ENCODE measurements around the gene THBS2. TPM values are rescaled to one million over a fixed set of nuclear protein-coding genes. Genes with fewer than 3 reads are reported as not detected.

THBS2 gene
- total and polyA plus RNA-seq, 10 of the 15 experiments (the other 5 are each of a cell fraction or from before 2014, with no cell fraction given): 0.07 to 0.10 TPM; not detected in 8

DNA sequence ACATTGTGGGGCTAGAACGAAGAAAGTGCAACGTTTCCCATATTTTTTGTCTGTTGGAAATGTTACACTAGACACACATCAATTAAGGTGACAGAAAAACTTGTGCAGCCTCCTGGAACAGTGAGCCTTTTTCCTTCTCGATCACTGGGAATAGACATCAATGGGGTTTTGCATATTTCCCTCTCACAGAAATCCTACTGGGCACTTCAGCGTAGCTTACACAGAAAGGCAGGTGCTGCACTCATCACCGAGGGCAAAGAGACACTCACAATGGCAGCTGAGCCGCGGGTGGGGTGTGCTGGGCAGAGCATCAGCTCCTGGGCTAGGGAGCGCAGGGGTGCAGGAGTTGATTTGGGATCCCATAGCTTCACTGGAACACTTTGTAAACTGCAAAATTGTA, 64.5 kb downstream of the THBS2 start (continued):
- TF ChIP-seq, protein P1, sequence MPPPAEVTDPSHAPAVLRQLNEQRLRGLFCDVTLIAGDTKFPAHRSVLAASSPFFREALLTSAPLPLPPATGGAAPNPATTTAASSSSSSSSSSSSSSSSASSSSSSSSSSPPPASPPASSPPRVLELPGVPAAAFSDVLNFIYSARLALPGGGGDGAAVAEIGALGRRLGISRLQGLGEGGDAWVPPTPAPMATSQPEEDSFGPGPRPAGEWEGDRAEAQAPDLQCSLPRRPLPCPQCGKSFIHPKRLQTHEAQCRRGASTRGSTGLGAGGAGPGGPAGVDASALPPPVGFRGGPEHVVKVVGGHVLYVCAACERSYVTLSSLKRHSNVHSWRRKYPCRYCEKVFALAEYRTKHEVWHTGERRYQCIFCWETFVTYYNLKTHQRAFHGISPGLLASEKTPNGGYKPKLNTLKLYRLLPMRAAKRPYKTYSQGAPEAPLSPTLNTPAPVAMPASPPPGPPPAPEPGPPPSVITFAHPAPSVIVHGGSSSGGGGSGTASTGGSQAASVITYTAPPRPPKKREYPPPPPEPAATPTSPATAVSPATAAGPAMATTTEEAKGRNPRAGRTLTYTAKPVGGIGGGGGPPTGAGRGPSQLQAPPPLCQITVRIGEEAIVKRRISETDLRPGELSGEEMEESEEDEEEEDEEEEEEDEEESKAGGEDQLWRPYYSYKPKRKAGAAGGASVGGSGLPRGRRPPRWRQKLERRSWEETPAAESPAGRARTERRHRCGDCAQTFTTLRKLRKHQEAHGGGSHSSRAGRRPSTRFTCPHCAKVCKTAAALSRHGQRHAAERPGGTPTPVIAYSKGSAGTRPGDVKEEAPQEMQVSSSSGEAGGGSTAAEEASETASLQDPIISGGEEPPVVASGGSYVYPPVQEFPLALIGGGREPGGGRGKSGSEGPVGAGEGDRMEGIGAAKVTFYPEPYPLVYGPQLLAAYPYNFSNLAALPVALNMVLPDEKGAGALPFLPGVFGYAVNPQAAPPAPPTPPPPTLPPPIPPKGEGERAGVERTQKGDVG (CRISPR knock-in tag; IDR thresholded peaks at IDR 0.05): no peak
- TF ChIP-seq RBBP5 (conservative IDR thresholded peaks at IDR 0.05) (no peak), NR2C1 (IDR thresholded peaks at IDR 0.05) (no peak), RAD51 (IDR thresholded peaks at IDR 0.05) (no peak), MYC (IDR thresholded peaks at IDR 0.05; ENCODE audit: insufficient read depth, insufficient read length, insufficient replicate concordance, low read length, severe bottlenecking) (no peak)

DNA sequence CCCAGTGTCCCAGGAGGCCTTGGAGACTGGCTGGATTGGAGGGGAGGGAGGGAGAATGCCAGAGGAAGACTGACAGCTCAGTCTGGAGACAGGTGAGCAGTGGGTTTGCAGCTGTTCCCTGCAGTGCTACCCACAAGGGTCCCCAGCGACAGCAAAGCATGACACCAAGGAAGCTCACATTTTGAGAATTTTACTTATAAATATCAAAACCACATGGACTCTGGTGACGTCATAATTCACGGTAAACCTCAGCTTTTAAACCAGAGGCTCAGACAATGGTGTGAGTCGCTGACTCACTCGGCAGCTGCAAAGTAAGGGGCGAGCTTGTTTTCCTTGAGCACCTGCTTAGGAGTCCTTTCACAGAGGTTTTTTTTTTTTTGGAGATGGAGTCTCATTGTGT, 65.2 kb downstream of the THBS2 start:
- no TSS peak for BruUV-seq (replicated peaks)
- WGBS (ENCODE audit: insufficient coverage, insufficient replicate concordance, low lambda C conversion rate, missing lambda C conversion rate): 17% methylated on average over 6 of the region's 6 CpGs
- H3K9ac ChIP-seq (ENCODE audit: control insufficient read depth, insufficient read depth, low read length): no peak overlapping the region
- H2AFZ ChIP-seq (ENCODE audit: control insufficient read depth, low read depth, low read length): no peak overlapping the region
- ChIA-PET POLR2A (no interaction called here), CTCF (no interaction called here), RAD21 (ENCODE audit: unreplicated experiment) (no interaction called here), SMC1A (ENCODE audit: uncharacterized antibody, unreplicated experiment) (no interaction called here)
- ATAC-seq (no peak), DNase-seq (ENCODE audit: low read depth, low spot score) (no peak), FAIRE-seq (no peak)
- H3K4me1 ChIP-seq (ENCODE audit: control insufficient read depth, insufficient read depth, low read length): no peaks in the 10 kb centered on the region
- no peaks in the 10 kb centered on the region for H3K79me2 ChIP-seq (ENCODE audit: control insufficient read depth, insufficient read depth, low read length)
- H4K20me1 ChIP-seq (ENCODE audit: control insufficient read depth, insufficient read depth): no peaks in the 10 kb centered on the region
- intact Hi-C loops (cut with micrococcal nuclease; ENCODE audit: unreplicated experiment): no loop called here
- H3K36me3 ChIP-seq (ENCODE audit: control insufficient read depth in 2 of 2, insufficient read depth in 2 of 2, low read length in 1 of 2): no peaks in the 10 kb centered on the region
- H3K9me3 ChIP-seq (replicated peaks; ENCODE audit: control insufficient read depth, insufficient read depth, low read length): no peaks in the 10 kb centered on the region; the same call in 2 of the 3 replicates
- no peak overlapping the region for H3K4me2 ChIP-seq (ENCODE audit: control insufficient read depth, insufficient read depth)
- H3K27ac ChIP-seq (ENCODE audit: control insufficient read depth, insufficient read depth): no peak overlapping the region
- TF ChIP-seq, protein P2, sequence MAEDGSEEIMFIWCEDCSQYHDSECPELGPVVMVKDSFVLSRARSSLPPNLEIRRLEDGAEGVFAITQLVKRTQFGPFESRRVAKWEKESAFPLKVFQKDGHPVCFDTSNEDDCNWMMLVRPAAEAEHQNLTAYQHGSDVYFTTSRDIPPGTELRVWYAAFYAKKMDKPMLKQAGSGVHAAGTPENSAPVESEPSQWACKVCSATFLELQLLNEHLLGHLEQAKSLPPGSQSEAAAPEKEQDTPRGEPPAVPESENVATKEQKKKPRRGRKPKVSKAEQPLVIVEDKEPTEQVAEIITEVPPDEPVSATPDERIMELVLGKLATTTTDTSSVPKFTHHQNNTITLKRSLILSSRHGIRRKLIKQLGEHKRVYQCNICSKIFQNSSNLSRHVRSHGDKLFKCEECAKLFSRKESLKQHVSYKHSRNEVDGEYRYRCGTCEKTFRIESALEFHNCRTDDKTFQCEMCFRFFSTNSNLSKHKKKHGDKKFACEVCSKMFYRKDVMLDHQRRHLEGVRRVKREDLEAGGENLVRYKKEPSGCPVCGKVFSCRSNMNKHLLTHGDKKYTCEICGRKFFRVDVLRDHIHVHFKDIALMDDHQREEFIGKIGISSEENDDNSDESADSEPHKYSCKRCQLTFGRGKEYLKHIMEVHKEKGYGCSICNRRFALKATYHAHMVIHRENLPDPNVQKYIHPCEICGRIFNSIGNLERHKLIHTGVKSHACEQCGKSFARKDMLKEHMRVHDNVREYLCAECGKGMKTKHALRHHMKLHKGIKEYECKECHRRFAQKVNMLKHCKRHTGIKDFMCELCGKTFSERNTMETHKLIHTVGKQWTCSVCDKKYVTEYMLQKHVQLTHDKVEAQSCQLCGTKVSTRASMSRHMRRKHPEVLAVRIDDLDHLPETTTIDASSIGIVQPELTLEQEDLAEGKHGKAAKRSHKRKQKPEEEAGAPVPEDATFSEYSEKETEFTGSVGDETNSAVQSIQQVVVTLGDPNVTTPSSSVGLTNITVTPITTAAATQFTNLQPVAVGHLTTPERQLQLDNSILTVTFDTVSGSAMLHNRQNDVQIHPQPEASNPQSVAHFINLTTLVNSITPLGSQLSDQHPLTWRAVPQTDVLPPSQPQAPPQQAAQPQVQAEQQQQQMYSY (CRISPR knock-in tag; IDR thresholded peaks at IDR 0.05): no peak
- 0 out of 2 replicates have a peak, but pooled peaks have one; percentile 14 for TF ChIP-seq ATF7 (IDR thresholded peaks at IDR 0.05; ENCODE audit: low read depth)
- H3K27me3 ChIP-seq (replicated peaks in 1 of 2; ENCODE audit: control insufficient read depth in 2 of 2, insufficient read depth in 2 of 2, low read length in 1 of 2): no peaks in the 10 kb centered on the region
- H3K4me3 ChIP-seq: no peak overlapping the region
- in situ Hi-C loops (cut with MboI): no loop called here

Measured in GM12878 (cell line).